Caco-2 (cell line): ENCODE results near the gene RIPOR3. TPM values are rescaled to one million over a fixed set of nuclear protein-coding genes. Genes with fewer than 3 reads are reported as not detected.
"Not testable (repeated sequence)": the region's sequence is repeated elsewhere in the genome, so short reads cannot be mapped to it uniquely, and the experiment has no call there.

Experiments used
- BruUV-seq: library from RNA; stranded (reverse); fragments of 400-500 nt; replicated peaks from 2 replicates; lab custom pipeline; 2021; lab: Mats Ljungman, UMichigan
- CTCF ChIA-PET: fragments of 300-600 bp; sonication (Branson Sonifier 250); formaldehyde crosslinking; loops from one replicate; lab custom pipeline; 2022; ENCODE audit warnings: antibody characterized with exemption; lab: Charles Lee
- POLR2A ChIA-PET: fragments of 300-600 bp; sonication (Branson Sonifier 250); formaldehyde crosslinking; loops from one replicate; lab custom pipeline; 2022; ENCODE audit warnings: antibody characterized with exemption; lab: Charles Lee
- DNase-seq, 2 experiments: peaks; one replicate each; pipeline versions ENCODE4 v3.0.0 to v3.0.0-alpha.2; 2020 to 2022
- H3K27me3 ChIP-seq: replicated peaks from 2 replicates; pipeline ENCODE4 v1.6.0; 2011; ENCODE audit warnings: low read length; ENCODE audit not compliant: control insufficient read depth, insufficient read depth
- H3K36me3 ChIP-seq: 2 replicates; pipeline ENCODE4 v1.5.1; 2011; ENCODE audit warnings: low read length; ENCODE audit not compliant: control insufficient read depth, insufficient read depth
- H3K4me1 ChIP-seq: fragments of 250-450 bp; sonication (Bioruptor Pico); 2 replicates; pipeline ENCODE4 v1.5.1; 2020; ENCODE audit warnings: mild to moderate bottlenecking
- H3K4me3 ChIP-seq: 2 replicates; pipeline ENCODE4 v1.5.1; 2011; ENCODE audit warnings: low read depth, mild to moderate bottlenecking, control low read depth, low read length
- H3K9me3 ChIP-seq: fragments of 250-450 bp; sonication (Bioruptor Pico); 2 replicates; pipeline ENCODE4 v1.5.1; 2020; ENCODE audit warnings: mild to moderate bottlenecking, moderate library complexity
- H3K27ac Mint-ChIP-seq: one replicate; pipeline ENCODE4 v1.8.0; 2022; ENCODE audit warnings: mixed read lengths; ENCODE audit not compliant: unreplicated experiment
- H3K27me3 Mint-ChIP-seq: one replicate; pipeline ENCODE4 v1.8.0; 2022; ENCODE audit warnings: mixed read lengths; ENCODE audit not compliant: insufficient read depth, unreplicated experiment
- H3K36me3 Mint-ChIP-seq: one replicate; pipeline ENCODE4 v1.8.0; 2022; ENCODE audit warnings: mild to moderate bottlenecking, mixed read lengths; ENCODE audit not compliant: insufficient read depth, unreplicated experiment
- H3K4me1 Mint-ChIP-seq: one replicate; pipeline ENCODE4 v1.8.0; 2022; ENCODE audit warnings: low read depth, mixed read lengths; ENCODE audit not compliant: unreplicated experiment
- H3K4me3 Mint-ChIP-seq: one replicate; pipeline ENCODE4 v1.8.0; 2022; ENCODE audit warnings: mild to moderate bottlenecking, moderate library complexity, mixed read lengths; ENCODE audit not compliant: unreplicated experiment
- H3K9me3 Mint-ChIP-seq: one replicate; pipeline ENCODE4 v1.8.0; 2022; ENCODE audit warnings: mixed read lengths; ENCODE audit not compliant: unreplicated experiment
- CTCF ChIP-seq, 2 experiments: fragments of 200-600 bp in 1 of 2; IDR thresholded peaks; 1 replicate in 1 of 2; 2 replicates in 1 of 2; pipeline versions ENCODE4 v1.5.1 to v1.8.0; 2011 to 2022; ENCODE audit warnings: antibody characterized with exemption in 1 of 2, control low read depth in 1 of 2, inconsistent platforms in 1 of 2, low read depth in 1 of 2, low read length in 1 of 2, mild to moderate bottlenecking in 1 of 2, moderate library complexity in 1 of 2; ENCODE audit not compliant: insufficient read depth in 1 of 2, severe bottlenecking in 1 of 2, unreplicated experiment in 1 of 2
- intact Hi-C: fragments of 100-400 bp; cut with micrococcal nuclease; formaldehyde crosslinking; loops from one replicate; pipeline ENCODE4 v1.10.0; 2022; ENCODE audit not compliant: unreplicated experiment
- total RNA-seq: library from RNA; stranded (reverse); gene quantifications from 2 replicates; pipeline ENCODE4 v1.2.3, GENCODE V29; 2022

Gene RIPOR3
- total RNA-seq, 1 experiment from 2014 or later: 0.18 TPM

- no peak overlapping the region for H3K4me3 ChIP-seq
- ChIA-PET CTCF (interaction anchor here (0.6 to 0.7 kb wide), 2 partner anchors 49 to 112 kb away, joined by 3 to 6 read pairs; no protein-coding TSS in a partner anchor), POLR2A (no interaction called here)
- Mint-ChIP-seq H3K4me1 (peaks cover 70% of the 10 kb centered on the region), H3K4me3 (no peak overlapping the region), H3K27me3 (no peaks in the 10 kb centered on the region), H3K27ac (peak overlapping the region; percentile 29), H3K9me3 (no peaks in the 10 kb centered on the region), H3K36me3 (peaks cover 13% of the 10 kb centered on the region)
- H3K4me1 ChIP-seq: peaks cover 70% of the 10 kb centered on the region
- DNase-seq: no peak
- no peaks in the 10 kb centered on the region for H3K9me3 ChIP-seq
- no peaks in the 10 kb centered on the region for H3K27me3 ChIP-seq
- BruUV-seq: no TSS peak
- no peaks in the 10 kb centered on the region for H3K36me3 ChIP-seq
- TF ChIP-seq CTCF (IDR thresholded peaks at IDR 0.05; ENCODE audit: insufficient read depth in 1 of 2, low read depth in 1 of 2, low read length in 1 of 2, severe bottlenecking in 1 of 2, unreplicated experiment in 1 of 2): no peak
- intact Hi-C loops: no loop called here
These were observed 17.7 kb upstream of the RIPOR3 start for GRCh38 chr20:50708845-50709635.

- H3K36me3 ChIP-seq: no peaks in the 10 kb centered on the region
- no peak overlapping the region for H3K4me3 Mint-ChIP-seq
- ChIA-PET CTCF (interaction anchor here (0.6 to 1.2 kb wide), 3 partner anchors 8 to 45 kb away, joined by 3 read pairs; partner anchors contain the start of gene RIPOR3), POLR2A (interaction anchor here (0.6 kb wide), 1 partner anchor 29 kb away, joined by 3 read pairs; no protein-coding TSS in a partner anchor)
- no peak for DNase-seq
- BruUV-seq: no TSS peak
- intact Hi-C loops: no loop called here
- no peaks in the 10 kb centered on the region for H3K27me3 Mint-ChIP-seq
- H3K36me3 Mint-ChIP-seq: no peaks in the 10 kb centered on the region
- TF ChIP-seq CTCF (IDR thresholded peaks at IDR 0.05; ENCODE audit: insufficient read depth in 1 of 2, low read depth in 1 of 2, low read length in 1 of 2, severe bottlenecking in 1 of 2, unreplicated experiment in 1 of 2): no peak
- no peaks in the 10 kb centered on the region for H3K9me3 Mint-ChIP-seq
- H3K27me3 ChIP-seq: no peaks in the 10 kb centered on the region
- H3K4me1 ChIP-seq: peaks cover 63% of the 10 kb centered on the region
- peaks cover 65% of the 10 kb centered on the region for H3K4me1 Mint-ChIP-seq
- H3K27ac Mint-ChIP-seq: peak overlapping the region; percentile 30
- H3K9me3 ChIP-seq: no peaks in the 10 kb centered on the region
- H3K4me3 ChIP-seq: no peak overlapping the region
These were observed 13.6 kb upstream of the RIPOR3 start for GRCh38 chr20:50704971-50705370.

GRCh38 chr20:50704514-50704913 lies 13.2 kb upstream of the RIPOR3 start:
- Histone ChIP-seq H3K4me3 (no peak overlapping the region), H3K36me3 (no peaks in the 10 kb centered on the region), H3K4me1 (peaks cover 63% of the 10 kb centered on the region), H3K9me3 (no peaks in the 10 kb centered on the region), H3K27me3 (no peaks in the 10 kb centered on the region)
- Mint-ChIP-seq H3K36me3 (no peaks in the 10 kb centered on the region), H3K27me3 (no peaks in the 10 kb centered on the region), H3K4me3 (no peak overlapping the region), H3K9me3 (no peaks in the 10 kb centered on the region), H3K27ac (peak overlapping the region; percentile 30), H3K4me1 (peaks cover 65% of the 10 kb centered on the region)
- no TSS peak for BruUV-seq
- no peak for DNase-seq
- CTCF ChIA-PET: interaction anchor here (0.6 to 1.2 kb wide), 2 partner anchors 9 to 45 kb away, joined by 3 read pairs; no protein-coding TSS in a partner anchor
- no peak for TF ChIP-seq CTCF (IDR thresholded peaks at IDR 0.05; ENCODE audit: insufficient read depth in 1 of 2, low read depth in 1 of 2, low read length in 1 of 2, severe bottlenecking in 1 of 2, unreplicated experiment in 1 of 2)
- intact Hi-C loops: no loop called here
- POLR2A ChIA-PET: interaction anchor here (0.6 kb wide), 2 partner anchors 30 to 37 kb away, joined by 3 to 7 read pairs; no protein-coding TSS in a partner anchor

- H3K27me3 ChIP-seq, H3K4me3 Mint-ChIP-seq, intact Hi-C loops, H3K9me3 Mint-ChIP-seq, H3K36me3 Mint-ChIP-seq, DNase-seq, H3K27me3 Mint-ChIP-seq, H3K9me3 ChIP-seq, H3K36me3 ChIP-seq, BruUV-seq, H3K4me3 ChIP-seq: not testable (repeated sequence)
- POLR2A ChIA-PET: interaction anchor here (0.6 kb wide), 1 partner anchor 36 kb away, joined by 7 read pairs; no protein-coding TSS in a partner anchor
- peaks cover 60% of the 10 kb centered on the region for H3K4me1 Mint-ChIP-seq
- H3K4me1 ChIP-seq: peaks cover 60% of the 10 kb centered on the region
- CTCF ChIA-PET: interaction anchor here (1.2 kb wide), 1 partner anchor 10 kb away, joined by 3 read pairs; no protein-coding TSS in a partner anchor
- peak overlapping the region; percentile 88 for H3K27ac Mint-ChIP-seq
These were observed 12.5 kb upstream of the RIPOR3 start for GRCh38 chr20:50703651-50704438.
